ENCODE measurements around the gene IL17RD. TPM values are rescaled to one million over a fixed set of nuclear protein-coding genes. Genes with fewer than 3 reads are reported as not detected.

IL17RD gene
- total RNA-seq, 1 donor = 0.27 TPM

DNA sequence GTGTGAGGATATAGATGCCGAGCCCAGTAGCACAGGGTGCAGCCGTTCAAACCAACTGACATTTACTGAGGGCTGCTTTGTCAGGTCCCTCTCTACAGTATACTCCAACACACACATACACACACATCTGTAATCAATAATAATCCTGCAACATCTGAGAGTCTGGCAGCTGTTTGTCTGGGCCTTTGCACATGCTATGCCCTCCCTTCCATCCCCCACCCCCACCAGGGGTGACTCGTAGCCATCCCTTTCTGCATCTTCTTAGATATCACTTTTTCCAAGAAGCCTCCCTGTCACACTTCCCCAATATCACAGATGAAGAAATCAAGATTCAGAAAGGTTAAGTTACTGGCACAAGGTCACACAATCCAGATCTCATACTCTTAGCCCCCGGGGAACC is 91.0 kb downstream of the IL17RD start:
- no peak for DNase-seq (ENCODE audit: low read depth in 2 of 3, low spot score in 2 of 3)

DNA sequence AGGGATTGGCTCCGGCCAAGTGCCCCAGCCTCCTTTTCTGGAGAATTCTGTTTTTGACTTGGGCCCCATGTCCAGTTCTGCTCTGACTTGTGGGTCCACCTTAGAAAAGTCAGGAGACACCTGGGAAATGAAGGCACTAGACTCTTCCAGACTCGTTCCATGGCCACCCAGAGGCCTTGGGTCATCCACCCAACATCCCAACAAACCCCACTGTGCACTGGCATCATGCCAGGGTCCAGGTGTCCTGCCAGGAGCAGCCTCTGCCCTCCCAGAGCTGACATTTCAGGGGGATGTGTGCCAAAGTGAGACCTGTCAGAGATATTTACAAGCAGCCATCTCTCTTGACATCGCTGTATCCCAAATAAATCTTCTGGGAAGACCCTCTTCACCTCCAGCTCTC is 91.5 kb downstream of the IL17RD start:
- DNase-seq (ENCODE audit: low read depth in 2 of 3, low spot score in 2 of 3) = no peak

DNA sequence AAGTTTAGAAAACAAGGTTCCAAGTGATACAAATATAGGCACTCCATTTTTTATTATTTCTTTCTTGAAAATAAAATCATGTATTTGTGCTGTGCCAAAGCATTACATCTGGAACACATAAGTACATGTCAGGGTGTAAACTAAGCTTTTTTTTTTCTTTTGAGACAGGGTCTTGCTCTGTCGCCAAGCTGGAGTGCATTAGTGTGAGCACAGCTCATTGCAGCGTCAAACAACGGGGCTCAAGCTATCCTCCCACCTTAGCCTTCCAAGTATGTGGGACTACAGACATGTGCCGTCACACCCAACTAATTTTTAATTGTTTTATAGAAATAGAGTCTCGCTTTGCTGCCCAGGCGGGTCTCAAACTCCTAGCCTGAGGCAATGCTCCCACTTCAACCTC is 95.7 kb downstream of the IL17RD start:
- no peak for DNase-seq (ENCODE audit: low read depth in 2 of 3, low spot score in 2 of 3)

DNA sequence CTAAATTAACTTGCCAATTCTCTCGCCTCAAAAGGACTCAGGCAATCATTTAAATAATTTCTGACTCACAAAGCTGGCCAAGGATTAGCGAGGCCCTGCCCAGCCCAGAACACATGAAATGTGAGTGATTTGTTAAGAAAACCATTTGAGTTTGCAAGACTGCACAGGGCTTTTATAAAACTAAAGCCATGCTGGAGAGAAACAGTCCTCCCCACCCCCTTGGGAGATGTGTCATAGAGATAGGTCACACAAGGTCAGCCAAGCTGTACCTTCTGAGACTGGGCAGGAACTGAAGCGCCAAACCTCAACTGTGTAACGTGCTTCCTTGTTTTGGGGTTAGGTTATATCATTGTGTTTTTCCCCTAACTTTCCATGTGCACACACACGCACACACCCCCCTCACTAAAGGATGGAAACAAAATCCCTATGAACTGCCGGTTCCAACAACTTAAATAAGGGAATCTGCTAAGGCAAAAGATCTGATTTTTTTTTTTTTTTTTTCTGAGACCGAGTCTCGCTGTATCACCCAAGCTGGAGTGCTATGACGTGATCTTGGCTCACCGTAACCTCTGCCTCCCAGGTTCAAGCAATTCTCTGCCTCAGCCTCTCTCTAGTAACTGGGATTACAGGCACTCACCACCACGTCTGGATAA is 96.6 kb downstream of the IL17RD start:
- DNase-seq (ENCODE audit: low read depth in 2 of 3, low spot score in 2 of 3) = peak in 2 of 3 donors; percentile 71 to 83

DNA sequence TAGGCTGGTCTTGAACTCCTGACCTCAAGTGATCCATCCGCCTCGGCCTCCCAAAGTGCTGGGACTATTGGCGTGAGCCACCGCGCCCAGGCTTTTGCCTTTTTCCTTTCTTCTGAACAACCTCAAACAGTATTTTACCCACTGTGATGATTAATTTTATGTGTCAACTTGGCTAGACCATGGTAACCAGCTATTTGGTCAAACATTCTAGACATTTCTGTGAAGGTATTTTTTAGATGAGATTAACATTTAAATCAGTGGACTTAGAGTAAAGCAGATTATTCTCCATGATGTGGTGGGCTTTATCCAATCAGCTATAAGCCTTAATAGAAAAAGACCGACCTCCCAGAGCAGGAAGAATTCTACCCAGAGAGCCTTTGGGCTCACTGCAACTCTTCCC is 98.7 kb downstream of the IL17RD start:
- no peak for DNase-seq (ENCODE audit: low read depth in 2 of 3, low spot score in 2 of 3)

DNA sequence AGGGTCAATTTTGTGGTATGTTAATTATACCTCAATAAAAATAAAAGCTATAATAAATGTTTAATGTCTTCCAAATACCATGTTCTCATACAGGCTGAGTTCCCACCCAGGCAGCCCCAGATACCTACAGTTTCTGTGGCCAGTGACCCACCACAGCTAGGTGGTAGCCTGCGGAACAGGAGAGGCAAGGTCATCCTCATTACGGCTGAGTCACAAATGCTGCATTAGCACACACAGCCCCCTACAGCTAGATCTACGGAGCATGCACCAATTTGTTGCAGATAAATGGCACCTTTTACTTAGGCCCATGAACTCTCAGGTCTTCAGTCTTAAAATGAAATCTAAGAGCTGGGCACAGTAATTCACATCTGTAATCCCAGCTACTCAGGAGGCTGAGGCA is 99.6 kb downstream of the IL17RD start:
- DNase-seq (ENCODE audit: low read depth in 2 of 3, low spot score in 2 of 3) = no peak

DNA sequence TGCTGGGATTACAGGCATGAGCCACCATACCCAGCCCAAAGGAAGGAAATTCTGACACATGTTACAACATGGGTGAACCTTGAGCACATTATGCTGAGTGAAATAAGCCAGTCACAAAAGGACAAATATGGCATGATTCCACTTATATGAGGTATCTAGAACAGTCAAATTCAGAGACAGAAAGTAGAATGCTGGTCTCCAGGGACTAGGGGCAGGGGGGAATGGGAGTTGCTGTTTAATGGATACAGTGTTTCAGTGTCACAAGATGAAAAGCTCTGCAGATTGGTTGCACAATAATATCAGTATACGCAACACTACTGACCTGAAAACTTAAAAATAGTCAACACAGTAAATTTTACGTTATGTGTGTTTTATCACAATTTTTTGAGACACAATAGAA is 100.6 kb downstream of the IL17RD start:
- DNase-seq (ENCODE audit: low read depth in 2 of 3, low spot score in 2 of 3) = no peak

DNA sequence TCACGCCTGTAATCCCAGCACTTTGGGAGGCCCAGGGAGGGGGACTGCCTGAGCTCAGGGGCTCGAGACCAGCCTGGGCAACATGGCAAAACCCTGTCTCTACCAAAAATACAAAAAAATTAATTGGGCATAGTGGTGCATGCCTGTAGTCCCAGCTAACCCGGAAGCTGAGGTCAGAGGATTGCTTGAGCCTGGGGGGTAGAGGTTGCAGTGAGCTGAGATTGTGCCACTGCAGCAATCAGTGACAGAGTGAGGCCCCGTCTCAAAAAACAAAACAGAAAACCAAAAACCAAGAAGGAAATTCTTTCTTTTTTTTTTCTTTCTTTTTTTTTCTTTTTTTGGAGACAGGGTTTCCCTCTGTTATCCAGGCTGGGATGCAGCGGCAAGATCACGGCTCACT is 101.2 kb downstream of the IL17RD start:
- DNase-seq (ENCODE audit: low read depth in 2 of 3, low spot score in 2 of 3) = no peak

DNA sequence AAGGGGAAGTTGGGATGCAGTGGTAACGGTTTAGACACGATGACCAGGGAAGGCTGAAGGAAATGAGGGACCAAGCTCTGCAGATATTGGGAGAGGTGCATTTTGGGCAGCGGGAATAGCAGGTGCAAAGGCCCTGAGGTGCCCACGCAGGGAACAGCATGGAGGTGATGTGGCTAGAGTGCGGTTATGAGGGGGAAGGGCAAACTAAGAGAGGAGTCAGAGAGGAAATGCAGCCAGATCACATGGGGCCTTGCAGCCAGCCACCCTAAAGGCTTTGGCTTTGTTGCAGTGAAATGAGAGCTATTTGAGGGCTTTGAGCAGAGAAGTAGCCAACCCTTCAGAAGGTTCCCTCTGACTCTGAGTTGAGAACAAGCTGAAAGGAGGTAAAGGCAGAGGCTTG is 102.1 kb downstream of the IL17RD start:
- peak in 1 of 3 donors; percentile 29 for DNase-seq (ENCODE audit: low read depth in 2 of 3, low spot score in 2 of 3)

DNA sequence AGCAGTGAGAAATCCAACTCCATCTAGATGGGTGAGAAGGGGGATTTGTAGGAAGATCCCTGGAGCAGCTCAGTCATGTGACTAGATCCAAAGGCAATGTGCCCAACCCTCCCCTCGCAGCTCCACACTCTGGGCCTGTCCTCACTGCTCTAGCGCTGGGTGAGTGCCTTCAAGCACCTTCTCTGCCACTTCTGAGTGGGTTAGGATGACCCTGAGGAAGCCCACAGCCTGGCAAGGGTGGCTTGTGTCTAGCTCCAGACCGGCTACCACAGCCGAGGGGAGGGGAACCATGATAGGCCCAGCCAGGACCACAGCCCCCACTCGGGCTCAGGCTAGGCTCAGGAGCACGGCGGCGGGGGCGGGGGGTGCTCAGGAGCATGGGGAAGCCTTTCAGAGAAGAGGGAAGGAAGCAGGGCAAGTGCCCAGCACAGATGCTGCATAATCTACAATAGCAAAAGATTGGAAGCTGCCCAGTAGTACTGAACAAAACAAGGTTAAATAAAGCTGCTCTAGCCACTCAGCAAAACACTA is 103.0 kb downstream of the IL17RD start:
- DNase-seq (ENCODE audit: low read depth in 2 of 3, low spot score in 2 of 3) = peak in 1 of 3 donors; percentile 39

DNA sequence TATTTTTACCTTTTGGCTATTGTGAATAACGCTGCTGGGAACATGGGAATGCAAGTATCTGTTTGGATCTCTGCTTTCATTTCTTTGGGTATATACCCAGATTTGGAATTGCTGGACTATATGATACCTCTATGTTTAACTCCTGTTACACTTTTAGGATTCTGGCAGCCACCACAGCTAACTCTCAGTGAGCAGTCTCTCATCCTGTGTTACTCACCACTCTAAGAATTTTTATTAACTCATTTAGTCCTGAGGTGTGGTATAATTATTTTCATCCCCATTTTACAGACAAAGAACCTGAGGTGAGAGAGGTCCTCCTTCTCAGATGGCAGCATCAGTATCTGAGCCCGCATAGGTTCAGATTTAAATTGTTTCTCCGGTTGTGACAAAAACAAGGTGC is 103.6 kb downstream of the IL17RD start:
- no peak for DNase-seq (ENCODE audit: low read depth in 2 of 3, low spot score in 2 of 3)

DNA sequence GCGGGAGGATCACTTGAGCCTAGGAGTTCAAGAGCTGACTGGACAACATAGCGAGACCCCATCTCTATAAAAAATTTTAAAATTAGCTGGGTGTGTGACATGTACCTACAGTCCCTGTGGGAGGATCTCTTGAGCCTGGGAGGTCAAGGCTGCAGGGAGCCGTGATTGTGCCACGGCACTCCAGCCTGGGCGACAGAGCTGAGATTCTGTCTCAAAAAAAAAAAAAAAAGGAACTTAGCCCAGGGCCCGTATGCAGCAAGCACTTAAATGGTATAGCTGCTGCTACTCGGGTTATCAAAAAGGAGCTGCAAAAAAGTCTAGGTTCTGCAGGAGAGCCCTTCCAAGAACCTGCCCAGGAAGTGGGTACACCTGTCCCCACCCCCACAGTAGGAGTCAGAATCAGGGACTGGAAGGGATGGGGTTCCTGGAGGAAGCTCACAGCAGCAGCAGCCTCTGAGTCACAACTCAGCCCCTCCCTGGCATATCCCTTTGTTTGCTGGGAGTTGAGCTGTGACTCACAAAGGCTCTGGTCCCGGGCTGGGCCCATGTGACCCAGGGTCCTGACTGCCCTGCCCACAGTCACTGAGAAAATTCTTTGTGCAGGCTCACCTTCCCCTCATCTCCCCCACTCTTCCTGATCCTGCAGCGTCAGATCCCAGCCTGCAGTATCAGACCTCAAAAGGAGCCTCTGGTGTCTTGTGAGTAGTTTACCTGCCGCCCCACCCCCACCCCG is 104.9 kb downstream of the IL17RD start, which contains the start of gene SPATA12:
Gene SPATA12 (plus strand): TSS at position 576 of the 733 bp plus-strand sequence. CDS start 13,031 bp downstream, outside the sequence.
- DNase-seq (ENCODE audit: low read depth in 2 of 3, low spot score in 2 of 3) = peak in 2 of 3 donors; percentile 66 to 86

DNA sequence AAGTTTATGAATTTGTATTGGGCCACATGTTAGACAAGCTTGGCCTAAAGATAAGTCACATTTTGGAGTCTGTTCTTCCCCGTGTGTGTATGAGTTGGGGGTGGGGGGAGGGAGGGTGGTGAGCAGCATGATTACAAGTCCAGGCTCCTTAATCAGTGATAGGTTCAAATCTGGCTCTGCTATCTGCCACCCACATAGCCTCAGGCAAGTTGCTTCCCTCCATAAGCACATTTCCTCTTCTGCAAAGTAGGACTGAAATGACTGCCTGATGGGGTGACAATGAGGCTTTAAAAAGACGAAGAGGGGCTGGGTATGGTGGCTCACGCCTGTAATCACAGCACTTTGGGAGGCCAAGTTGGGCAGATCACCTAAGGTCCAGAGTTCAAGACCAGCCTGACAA is 105.7 kb downstream of the IL17RD start:
- peak in 2 of 3 donors; percentile 42 to 66 for DNase-seq (ENCODE audit: low read depth in 2 of 3, low spot score in 2 of 3)

DNA sequence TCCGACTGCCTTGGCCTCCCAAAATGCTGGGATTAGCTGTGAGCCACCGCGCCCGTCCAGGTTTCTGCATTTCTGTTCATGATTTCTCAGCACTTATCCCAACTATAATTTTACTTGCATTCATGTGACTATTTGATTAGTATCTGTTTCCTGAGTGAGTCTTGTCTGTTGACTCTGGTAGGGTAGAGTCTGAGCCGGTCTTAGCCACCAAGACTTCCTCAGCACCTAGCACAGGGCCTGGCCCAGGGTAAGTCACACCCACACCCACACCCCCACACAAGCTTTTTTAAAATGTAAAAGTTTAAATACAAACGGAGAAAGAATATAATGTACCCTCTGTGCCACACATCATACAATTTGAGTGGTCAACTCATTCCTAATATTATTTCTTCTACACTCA is 107.8 kb downstream of the IL17RD start:
- peak in 2 of 3 donors; percentile 53 to 68 for DNase-seq (ENCODE audit: low read depth in 2 of 3, low spot score in 2 of 3)

DNA sequence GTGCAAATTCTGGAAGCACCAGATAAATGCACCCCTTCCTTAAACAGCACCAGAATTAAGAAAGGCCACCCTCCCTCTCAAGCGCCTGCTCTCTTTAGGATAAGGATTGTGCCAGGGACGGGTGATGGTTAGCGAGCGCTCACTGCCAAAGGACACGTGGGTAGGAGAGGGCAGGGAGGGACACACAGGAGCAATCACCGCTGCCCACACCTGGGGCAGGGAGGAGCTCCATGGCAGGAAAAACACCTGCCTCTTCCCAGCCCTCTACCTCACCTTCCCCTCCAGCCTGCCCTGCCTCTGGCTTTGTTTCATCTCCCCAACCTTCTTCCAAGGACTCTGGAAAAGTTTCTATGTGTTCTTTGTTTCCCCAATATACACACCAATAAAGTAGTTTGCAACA is 112.0 kb downstream of the IL17RD start:
- DNase-seq (ENCODE audit: low read depth in 2 of 3, low spot score in 2 of 3) = no peak

DNA sequence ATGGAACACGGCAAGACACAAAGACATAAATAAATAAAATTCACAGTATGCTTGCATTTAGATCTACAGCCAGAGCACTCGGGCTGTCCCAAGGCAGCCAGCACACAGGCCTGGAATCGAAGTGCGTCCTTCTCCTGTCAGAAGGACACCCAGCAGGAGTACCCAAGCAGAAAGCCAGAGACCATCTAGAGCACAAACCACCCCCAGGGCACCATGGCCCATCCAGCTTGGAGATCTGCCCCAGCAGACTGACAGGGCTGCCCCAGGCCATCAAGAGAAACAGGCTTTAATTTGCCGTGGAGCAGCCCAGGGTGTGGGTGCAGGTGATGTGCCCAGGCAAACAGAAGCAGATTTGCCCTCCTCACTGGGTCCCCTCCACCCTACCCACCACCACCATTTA is 112.5 kb downstream of the IL17RD start:
- no peak for DNase-seq (ENCODE audit: low read depth in 2 of 3, low spot score in 2 of 3)

DNA sequence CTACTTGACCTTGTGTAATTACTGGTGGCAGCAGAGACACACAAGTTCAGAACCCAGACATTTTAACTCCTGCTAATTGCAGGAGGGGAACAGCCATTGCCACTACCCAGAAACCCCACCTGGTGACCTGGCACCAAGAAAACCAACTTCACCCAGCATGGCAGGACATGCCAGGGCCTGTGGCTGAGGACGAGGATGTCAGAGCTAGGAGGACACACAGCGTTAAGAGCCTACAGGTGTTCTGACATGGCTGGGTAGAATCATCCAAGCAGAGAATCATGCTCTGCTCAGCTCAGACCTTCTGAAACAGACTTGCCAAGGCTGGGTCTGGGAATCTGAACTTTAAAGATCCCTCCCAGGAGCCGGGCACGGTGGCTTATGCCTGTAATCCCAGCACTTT is 116.4 kb downstream of the IL17RD start:
- no peak for DNase-seq (ENCODE audit: low read depth in 2 of 3, low spot score in 2 of 3)

DNA sequence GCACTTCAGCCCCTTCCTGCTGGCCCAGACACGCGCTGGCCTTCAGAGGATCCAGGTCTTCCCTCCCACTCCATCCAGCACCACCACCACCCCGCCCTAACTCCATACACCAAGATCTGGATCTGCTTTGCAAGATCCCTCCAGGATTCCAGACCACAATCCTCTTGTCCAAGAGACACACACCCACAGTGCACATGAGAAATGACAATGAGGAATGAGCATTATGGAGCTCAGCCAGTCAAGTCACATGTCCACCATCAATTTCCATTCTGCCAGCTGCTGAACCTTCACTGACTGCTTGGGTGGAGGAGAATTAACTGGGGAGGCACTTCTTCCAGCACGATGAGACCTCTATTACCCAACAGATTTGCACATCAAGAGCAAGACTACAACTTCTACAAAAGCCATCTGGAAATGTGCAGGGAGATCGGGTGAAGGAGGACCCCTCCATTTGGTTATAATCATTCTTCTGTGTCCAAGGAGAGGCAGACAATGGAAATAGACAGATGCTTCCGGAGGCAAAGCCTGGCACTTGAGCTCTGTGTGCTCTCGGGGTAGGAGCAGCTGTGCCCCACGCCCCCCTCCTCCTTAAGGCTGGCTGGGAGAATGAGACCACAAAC is 117.0 kb downstream of the IL17RD start:
- peak in 2 of 3 donors; percentile 50 to 86 for DNase-seq (ENCODE audit: low read depth in 2 of 3, low spot score in 2 of 3)

DNA sequence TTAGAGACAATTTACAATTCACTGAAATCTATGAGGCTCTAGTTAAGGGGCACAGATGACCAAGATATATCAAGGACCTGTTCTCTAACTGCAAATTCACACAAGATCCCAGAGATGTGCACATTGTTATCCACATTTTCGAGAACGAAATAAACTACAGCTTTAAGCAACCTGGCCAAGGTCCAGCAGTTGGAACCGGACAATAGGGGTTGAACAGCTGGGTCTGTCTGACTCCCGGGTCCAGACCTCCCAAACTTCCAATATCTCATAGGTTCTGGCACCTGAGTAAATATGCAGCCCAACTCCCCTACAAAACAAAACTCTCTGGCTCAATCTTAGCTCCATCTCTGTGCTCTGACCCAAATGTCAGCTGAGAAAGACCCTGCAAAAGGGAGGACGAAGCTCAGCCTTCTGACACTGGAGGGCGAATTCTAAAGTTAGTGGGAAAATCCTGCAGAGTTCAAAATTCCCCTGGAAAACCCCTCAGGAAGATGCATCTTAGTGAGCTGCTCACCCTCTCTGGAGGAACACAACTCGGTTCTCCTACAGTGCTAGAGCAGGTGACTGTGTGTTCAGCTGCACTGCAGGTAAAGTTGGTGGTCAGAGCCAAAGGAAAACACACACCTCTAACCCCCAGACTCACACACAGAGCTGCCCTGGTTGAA is 118.9 kb downstream of the IL17RD start:
- no peak for DNase-seq (ENCODE audit: low read depth in 2 of 3, low spot score in 2 of 3)

DNA sequence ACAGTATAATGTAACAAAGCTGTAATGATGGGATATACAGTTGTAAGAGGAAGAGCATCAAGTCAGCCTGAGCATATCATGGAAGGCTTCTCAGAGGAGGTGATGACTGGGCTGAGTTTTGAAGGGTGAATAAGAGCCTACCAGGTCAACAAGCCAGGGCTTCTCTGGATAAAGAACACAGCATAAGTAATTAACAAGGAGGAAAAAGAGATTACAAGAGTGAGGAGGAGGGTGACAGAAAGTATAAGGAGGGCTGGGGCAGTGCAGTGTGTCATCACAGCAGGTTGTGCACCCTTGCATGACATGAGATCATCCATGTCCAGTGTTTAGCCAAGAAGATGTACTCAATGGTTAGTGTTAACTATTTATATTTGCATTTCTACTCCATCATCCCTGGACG is 121.6 kb downstream of the IL17RD start:
- DNase-seq (ENCODE audit: low read depth in 2 of 3, low spot score in 2 of 3) = no peak

DNA sequence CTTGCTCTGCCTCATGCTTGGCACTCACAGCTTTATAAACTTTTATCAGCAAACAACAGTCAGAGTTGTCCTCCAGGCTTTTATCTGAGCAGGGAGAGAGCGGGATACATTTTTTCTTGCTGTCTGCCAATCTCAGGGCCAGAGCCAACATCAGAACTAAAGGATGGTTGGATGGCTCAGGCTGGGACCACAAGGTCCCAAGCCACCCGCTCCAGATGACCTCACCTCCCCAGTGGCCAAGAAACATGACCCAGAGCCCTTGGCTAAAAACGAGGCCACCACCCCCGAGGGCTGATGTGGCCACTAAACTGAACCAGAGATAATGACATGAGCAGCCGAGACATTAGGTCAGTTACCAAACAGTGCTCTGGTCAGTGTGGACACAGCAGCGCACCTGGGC is 123.5 kb downstream of the IL17RD start:
- DNase-seq (ENCODE audit: low read depth in 2 of 3, low spot score in 2 of 3) = no peak
